ENCODE results near the gene ANKRD9. TPM values are rescaled to one million over a fixed set of nuclear protein-coding genes. Genes with fewer than 3 reads are reported as not detected.

Gene ANKRD9
- total and polyA plus RNA-seq, 2 of the 13 experiments (the other 11 are each of a cell fraction or from before 2014, with no cell fraction given) = 10.0 to 15.0 TPM

DNA sequence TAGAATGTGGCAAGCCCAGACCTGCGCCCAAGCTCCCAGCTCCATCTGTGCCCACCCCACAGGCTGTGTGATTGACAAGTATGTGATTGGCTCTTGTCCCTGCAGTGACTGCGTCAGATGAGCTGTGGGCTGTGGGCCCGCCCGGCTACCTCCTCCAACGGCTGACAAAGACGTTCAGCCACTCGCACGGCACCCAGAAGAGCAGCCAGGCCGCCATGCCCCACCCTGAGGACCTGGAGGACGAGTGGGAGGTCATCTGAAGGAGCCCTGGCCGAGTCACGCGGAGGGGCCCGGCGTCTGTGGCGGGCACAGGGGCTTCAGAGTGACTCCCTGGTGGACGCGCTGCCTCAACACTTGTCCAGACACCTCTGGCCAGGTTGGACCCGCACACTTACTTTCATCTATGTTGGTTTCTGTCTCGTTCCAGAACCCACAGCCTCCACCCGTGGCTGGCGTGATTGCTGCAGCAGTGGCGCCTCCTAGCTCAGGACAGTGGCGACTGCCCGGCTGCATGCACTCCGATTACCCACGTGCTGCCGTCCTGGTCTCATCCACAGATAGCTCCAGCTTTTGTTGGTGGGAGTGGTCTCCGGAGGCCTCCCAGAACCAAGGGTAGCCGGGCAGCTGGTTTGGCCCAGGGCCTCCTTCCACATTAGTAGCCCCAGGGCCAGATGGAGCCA is 11.4 kb downstream of the ANKRD9 start (continued):
- TF ChIP-seq, protein P1, sequence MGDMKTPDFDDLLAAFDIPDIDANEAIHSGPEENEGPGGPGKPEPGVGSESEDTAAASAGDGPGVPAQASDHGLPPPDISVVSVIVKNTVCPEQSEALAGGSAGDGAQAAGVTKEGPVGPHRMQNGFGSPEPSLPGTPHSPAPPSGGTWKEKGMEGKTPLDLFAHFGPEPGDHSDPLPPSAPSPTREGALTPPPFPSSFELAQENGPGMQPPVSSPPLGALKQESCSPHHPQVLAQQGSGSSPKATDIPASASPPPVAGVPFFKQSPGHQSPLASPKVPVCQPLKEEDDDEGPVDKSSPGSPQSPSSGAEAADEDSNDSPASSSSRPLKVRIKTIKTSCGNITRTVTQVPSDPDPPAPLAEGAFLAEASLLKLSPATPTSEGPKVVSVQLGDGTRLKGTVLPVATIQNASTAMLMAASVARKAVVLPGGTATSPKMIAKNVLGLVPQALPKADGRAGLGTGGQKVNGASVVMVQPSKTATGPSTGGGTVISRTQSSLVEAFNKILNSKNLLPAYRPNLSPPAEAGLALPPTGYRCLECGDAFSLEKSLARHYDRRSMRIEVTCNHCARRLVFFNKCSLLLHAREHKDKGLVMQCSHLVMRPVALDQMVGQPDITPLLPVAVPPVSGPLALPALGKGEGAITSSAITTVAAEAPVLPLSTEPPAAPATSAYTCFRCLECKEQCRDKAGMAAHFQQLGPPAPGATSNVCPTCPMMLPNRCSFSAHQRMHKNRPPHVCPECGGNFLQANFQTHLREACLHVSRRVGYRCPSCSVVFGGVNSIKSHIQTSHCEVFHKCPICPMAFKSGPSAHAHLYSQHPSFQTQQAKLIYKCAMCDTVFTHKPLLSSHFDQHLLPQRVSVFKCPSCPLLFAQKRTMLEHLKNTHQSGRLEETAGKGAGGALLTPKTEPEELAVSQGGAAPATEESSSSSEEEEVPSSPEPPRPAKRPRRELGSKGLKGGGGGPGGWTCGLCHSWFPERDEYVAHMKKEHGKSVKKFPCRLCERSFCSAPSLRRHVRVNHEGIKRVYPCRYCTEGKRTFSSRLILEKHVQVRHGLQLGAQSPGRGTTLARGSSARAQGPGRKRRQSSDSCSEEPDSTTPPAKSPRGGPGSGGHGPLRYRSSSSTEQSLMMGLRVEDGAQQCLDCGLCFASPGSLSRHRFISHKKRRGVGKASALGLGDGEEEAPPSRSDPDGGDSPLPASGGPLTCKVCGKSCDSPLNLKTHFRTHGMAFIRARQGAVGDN (CRISPR knock-in tag; IDR thresholded peaks at IDR 0.05) = peak; percentile 29; the same call in 1 of the 2 replicates
- TF ChIP-seq, protein P2, sequence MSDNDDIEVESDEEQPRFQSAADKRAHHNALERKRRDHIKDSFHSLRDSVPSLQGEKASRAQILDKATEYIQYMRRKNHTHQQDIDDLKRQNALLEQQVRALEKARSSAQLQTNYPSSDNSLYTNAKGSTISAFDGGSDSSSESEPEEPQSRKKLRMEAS (IDR thresholded peaks at IDR 0.05) = 0 out of 2 replicates have a peak, but pooled peaks have one; percentile 23
- TF ChIP-seq ZNF441 (CRISPR knock-in tag; IDR thresholded peaks at IDR 0.05; ENCODE audit: borderline replicate concordance) = no peak
- TF ChIP-seq, protein P3, sequence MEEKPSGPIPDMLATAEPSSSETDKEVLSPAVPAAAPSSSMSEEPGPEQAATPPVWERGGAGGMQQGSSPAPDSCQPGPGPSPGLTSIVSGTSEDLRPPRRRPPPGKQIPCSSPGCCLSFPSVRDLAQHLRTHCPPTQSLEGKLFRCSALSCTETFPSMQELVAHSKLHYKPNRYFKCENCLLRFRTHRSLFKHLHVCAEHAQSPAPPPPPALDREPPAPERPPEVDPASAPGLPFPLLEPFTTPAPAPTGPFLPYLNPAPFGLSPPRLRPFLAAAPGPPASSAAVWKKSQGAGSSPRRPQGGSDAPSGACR (CRISPR knock-in tag; IDR thresholded peaks at IDR 0.05) = no peak
- TF ChIP-seq SALL1 (CRISPR knock-in tag; IDR thresholded peaks at IDR 0.05) = no peak
- no peak for TF ChIP-seq NONO (IDR thresholded peaks at IDR 0.05)
- TF ChIP-seq NONO (CRISPR knock-in tag; conservative IDR thresholded peaks at IDR 0.05) = 0 out of 2 replicates have a peak, but pooled peaks have one; percentile 22
- TF ChIP-seq MYC (CRISPR knock-in tag; IDR thresholded peaks at IDR 0.05; ENCODE audit: borderline replicate concordance) = 0 out of 2 replicates have a peak, but pooled peaks have one; percentile 34
- peak; percentile 82 for TF ChIP-seq STAG1 (CRISPR knock-in tag; IDR thresholded peaks at IDR 0.05)
- TF ChIP-seq RAD21 (CRISPR knock-in tag; IDR thresholded peaks at IDR 0.05) = peak; percentile 87
- no peak for TF ChIP-seq ZNF354B (CRISPR knock-in tag; IDR thresholded peaks at IDR 0.05)
